Activated naive CD4-positive, alpha-beta T cell treated with anti-CD3 and anti-CD28 coated beads for 36 hours (primary cell): ENCODE data around the gene CLTCL1. TPM values are rescaled to one million over a fixed set of nuclear protein-coding genes. Genes with fewer than 3 reads are reported as not detected.
"Not testable (repeated sequence)": the region's sequence is repeated elsewhere in the genome, so short reads cannot be mapped to it uniquely, and the experiment has no call there.

Source experiments
- CTCF ChIA-PET: fragments of 350-600 bp; sonication (Branson Sonifier 250); formaldehyde crosslinking; loops from one replicate; lab custom pipeline; 2021; ENCODE audit warnings: antibody characterized with exemption; lab: Charles Lee
- DNase-seq: peaks from one replicate; pipeline ENCODE4 v3.0.0-alpha.2; 2020
- H3K27ac Mint-ChIP-seq: one replicate; pipeline ENCODE4 v1.8.0; 2021; ENCODE audit warnings: mild to moderate bottlenecking, mixed read lengths
- H3K27me3 Mint-ChIP-seq: one replicate; pipeline ENCODE4 v1.8.0; 2021; ENCODE audit warnings: low read depth, mixed read lengths
- H3K36me3 Mint-ChIP-seq: one replicate; pipeline ENCODE4 v1.8.0; 2021; ENCODE audit warnings: low read depth, mixed read lengths
- H3K4me1 Mint-ChIP-seq: one replicate; pipeline ENCODE4 v1.8.0; 2021; ENCODE audit warnings: low read depth, mixed read lengths
- H3K4me3 Mint-ChIP-seq: one replicate; pipeline ENCODE4 v1.8.0; 2021; ENCODE audit warnings: mild to moderate bottlenecking, moderate library complexity, mixed read lengths
- H3K9me3 Mint-ChIP-seq: one replicate; pipeline ENCODE4 v1.8.0; 2021; ENCODE audit warnings: mixed read lengths
- intact Hi-C: fragments of 100-400 bp; cut with micrococcal nuclease; formaldehyde crosslinking; loops from one replicate; pipeline ENCODE4 v1.15.1; 2023
- total RNA-seq, 2 experiments: library from RNA; stranded (reverse); gene quantifications; one replicate each; pipeline ENCODE4 v1.2.3, GENCODE V29; 2021

Gene CLTCL1
- total RNA-seq, 2 experiments from 2014 or later = 0.57 to 1.0 TPM

DNA sequence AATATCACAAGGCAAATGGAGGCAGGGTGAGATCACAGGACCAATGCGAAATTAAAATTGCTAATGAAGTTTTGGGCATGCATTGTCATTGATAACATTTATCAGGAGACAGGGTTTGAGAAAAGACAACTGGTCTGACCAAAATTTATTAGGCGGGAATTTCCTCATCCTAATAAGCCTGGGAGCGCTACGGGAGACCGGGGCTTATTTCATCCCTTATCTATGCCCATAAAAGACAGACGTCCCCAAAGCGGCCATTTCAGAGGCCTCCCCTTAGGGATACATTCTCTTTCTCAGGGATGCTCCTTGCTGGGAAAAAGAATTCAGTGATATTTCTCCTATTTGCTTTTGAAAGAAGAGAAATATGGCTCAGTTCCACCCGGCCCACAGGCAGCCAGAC is 28.6 kb upstream of the CLTCL1 start:
- H3K27ac Mint-ChIP-seq, intact Hi-C loops, H3K4me1 Mint-ChIP-seq, DNase-seq, H3K27me3 Mint-ChIP-seq, H3K4me3 Mint-ChIP-seq, H3K36me3 Mint-ChIP-seq, CTCF ChIA-PET: not testable (repeated sequence)
- peaks cover 22% of the 10 kb centered on the region for H3K9me3 Mint-ChIP-seq

DNA sequence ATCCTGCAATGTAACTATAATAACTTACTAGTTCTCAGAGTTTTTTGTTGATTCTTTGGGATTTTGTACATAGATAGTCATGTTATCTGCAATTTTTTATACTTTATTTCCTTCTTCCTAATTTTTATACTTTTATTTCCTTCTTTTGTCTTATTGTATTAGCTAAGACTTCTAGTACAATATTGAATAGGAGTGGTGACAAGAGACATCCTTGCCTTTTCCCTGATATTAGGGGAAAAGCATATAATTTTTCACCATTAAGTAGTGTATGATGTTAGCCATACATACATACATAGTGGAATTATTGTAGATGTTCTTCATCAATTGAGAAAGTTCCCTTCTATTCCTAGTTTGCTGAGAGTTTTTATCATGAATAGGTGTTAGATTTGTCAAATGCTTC is 27.8 kb upstream of the CLTCL1 start:
- CTCF ChIA-PET = no interaction called here
- Mint-ChIP-seq H3K27ac (no peak overlapping the region), H3K9me3 (peaks cover 23% of the 10 kb centered on the region), H3K4me3 (no peak overlapping the region), H3K27me3 (no peaks in the 10 kb centered on the region), H3K4me1 (no peaks in the 10 kb centered on the region), H3K36me3 (peaks cover 1% of the 10 kb centered on the region)
- intact Hi-C loops = no loop called here
- DNase-seq = no peak

DNA sequence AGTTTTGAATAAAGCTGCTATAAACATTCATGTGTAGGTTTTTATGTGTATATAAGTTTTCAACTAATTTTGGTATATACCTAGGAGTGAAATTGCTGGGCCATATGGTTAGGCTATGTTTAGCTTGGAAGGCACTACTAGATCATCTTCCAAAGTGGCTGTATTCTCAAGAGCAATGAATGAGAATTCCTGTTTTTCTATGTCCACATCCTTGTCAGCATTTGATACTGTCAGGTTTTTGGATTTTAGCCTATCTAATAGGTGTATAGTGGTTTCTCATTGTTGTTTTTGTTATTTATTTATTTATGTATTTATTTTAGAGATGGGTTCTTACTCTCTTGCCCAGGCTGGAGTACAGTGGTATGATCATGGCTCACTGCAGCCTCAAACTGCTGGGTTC is 26.3 kb upstream of the CLTCL1 start:
- Mint-ChIP-seq H3K27me3 (no peaks in the 10 kb centered on the region), H3K27ac (no peak overlapping the region), H3K36me3 (peaks cover 1% of the 10 kb centered on the region), H3K9me3 (peaks cover 26% of the 10 kb centered on the region), H3K4me3 (no peak overlapping the region), H3K4me1 (no peaks in the 10 kb centered on the region)
- CTCF ChIA-PET = no interaction called here
- DNase-seq = no peak
- intact Hi-C loops = no loop called here

DNA sequence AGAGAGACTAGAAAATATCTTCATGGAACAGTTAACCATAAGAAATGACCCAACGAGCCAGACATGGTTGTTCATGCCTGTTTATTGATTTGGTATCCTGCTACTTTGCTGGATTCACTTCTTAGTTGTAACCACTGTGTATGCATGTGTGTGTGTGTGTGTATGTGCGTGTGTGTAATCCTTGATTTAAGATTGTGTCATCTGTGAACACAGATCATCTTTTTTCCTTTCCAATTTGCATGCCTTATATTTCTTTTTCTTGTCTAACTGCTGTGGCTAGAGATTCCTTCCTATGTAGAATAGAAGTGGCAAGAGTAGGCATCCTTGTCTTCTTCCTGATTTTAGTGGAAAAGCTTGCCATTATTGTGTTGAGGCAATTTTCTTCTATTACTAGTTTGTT is 16.4 kb upstream of the CLTCL1 start:
- DNase-seq = no peak
- Mint-ChIP-seq H3K27me3 (no peaks in the 10 kb centered on the region), H3K4me1 (no peaks in the 10 kb centered on the region), H3K27ac (no peak overlapping the region), H3K9me3 (peaks cover 2% of the 10 kb centered on the region), H3K4me3 (no peak overlapping the region), H3K36me3 (no peaks in the 10 kb centered on the region)
- intact Hi-C loops = no loop called here
- CTCF ChIA-PET = interaction anchor here (0.7 kb wide), 1 partner anchor 92 kb away, joined by 4 read pairs; no protein-coding TSS in a partner anchor

DNA sequence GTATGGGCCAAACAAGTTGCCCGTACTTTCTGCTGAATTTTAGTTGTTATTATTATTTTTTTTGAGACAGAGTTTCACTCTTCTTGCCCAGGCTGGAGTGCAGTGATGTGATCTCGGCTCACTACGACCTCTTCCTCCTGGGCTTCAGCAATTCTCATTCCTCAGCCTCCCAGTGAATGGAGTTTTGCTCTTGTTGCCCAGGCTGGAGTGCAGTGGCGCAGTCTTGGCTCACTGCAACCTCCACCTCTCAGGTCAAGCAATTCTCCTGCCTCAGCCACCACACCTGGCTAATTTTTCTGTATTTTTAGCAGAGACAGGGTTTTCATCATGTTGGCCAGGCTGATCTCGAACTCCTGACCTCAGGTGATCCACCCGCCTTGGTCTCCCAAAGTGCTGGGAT is 15.0 kb upstream of the CLTCL1 start:
- H3K27me3 Mint-ChIP-seq, H3K27ac Mint-ChIP-seq, H3K4me3 Mint-ChIP-seq, intact Hi-C loops, CTCF ChIA-PET, H3K4me1 Mint-ChIP-seq, H3K36me3 Mint-ChIP-seq, DNase-seq, H3K9me3 Mint-ChIP-seq: not testable (repeated sequence)

DNA sequence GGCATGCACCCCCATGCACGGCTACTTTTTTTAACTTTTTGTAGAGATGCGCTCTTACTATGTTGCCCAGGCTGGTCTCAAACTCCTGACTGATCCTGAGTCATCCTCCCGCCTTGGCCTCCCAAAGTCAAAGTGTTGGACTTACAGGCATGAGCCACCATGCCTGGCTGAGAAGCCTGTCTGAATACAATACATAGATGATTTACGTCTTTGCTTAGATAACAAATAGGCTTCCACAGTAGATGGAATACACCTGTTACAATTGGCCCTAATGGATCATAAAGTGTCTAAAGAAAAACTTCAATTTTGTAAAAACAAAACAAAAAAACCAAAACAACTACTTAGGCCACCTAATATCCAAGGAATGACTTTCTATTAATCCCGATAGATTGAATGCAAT is 13.0 kb upstream of the CLTCL1 start:
- intact Hi-C loops = no loop called here
- Mint-ChIP-seq H3K9me3 (no peaks in the 10 kb centered on the region), H3K27ac (no peak overlapping the region), H3K36me3 (no peaks in the 10 kb centered on the region), H3K27me3 (peaks cover 3% of the 10 kb centered on the region), H3K4me3 (no peak overlapping the region), H3K4me1 (no peaks in the 10 kb centered on the region)
- CTCF ChIA-PET = interaction anchor here (1.1 kb wide), 1 partner anchor 124 kb away, joined by 3 read pairs; no protein-coding TSS in a partner anchor
- no peak for DNase-seq

DNA sequence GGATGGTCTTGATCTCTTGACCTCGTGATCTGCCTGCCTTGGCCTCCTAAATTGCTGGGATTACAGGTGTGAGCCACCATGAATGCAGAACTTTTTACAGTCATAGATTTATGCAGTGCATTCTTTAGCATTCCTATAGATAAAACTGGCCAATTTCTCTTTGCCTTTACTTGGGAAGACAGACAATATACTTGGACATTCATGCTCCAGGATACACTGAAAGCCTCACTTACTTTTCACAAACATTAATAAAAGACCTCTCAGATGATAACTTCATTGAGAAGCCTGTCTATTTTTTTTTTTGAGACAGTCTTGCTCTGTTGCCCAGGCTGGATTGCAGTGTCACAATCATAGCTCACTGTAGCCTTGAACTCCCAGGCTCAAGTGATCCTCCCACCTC is 12.3 kb upstream of the CLTCL1 start:
- intact Hi-C loops = no loop called here
- no peaks in the 10 kb centered on the region for H3K4me1 Mint-ChIP-seq
- no peaks in the 10 kb centered on the region for H3K36me3 Mint-ChIP-seq
- no peaks in the 10 kb centered on the region for H3K9me3 Mint-ChIP-seq
- H3K27ac Mint-ChIP-seq = no peak overlapping the region
- peaks cover 3% of the 10 kb centered on the region for H3K27me3 Mint-ChIP-seq
- no peak for DNase-seq
- CTCF ChIA-PET = interaction anchor here (1.1 kb wide), 1 partner anchor 124 kb away, joined by 3 read pairs; no protein-coding TSS in a partner anchor
- no peak overlapping the region for H3K4me3 Mint-ChIP-seq

DNA sequence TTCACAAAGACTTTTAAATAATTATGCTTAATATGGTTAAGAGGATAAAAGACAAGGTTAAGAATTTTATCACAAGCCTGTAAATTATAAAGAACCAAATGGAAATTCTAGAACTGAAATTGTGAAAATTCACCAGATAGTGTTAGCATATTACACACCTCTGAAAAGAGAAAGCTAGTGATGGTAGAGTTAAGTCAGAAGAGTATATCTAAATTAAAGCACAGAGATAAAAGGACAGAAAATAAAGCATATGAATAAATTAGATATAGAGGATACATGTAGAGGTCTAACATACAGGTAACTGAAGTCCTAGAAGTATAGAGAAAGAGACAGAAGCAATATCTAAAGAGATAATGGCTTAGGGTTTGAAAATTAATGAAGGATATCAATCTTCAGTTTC is 4.2 kb upstream of the CLTCL1 start:
- intact Hi-C loops = no loop called here
- H3K27ac Mint-ChIP-seq = no peak overlapping the region
- no peak overlapping the region for H3K4me3 Mint-ChIP-seq
- no peaks in the 10 kb centered on the region for H3K36me3 Mint-ChIP-seq
- H3K27me3 Mint-ChIP-seq = peaks cover 1% of the 10 kb centered on the region
- no peak for DNase-seq
- CTCF ChIA-PET = no interaction called here
- no peaks in the 10 kb centered on the region for H3K9me3 Mint-ChIP-seq
- H3K4me1 Mint-ChIP-seq = peaks cover 8% of the 10 kb centered on the region

DNA sequence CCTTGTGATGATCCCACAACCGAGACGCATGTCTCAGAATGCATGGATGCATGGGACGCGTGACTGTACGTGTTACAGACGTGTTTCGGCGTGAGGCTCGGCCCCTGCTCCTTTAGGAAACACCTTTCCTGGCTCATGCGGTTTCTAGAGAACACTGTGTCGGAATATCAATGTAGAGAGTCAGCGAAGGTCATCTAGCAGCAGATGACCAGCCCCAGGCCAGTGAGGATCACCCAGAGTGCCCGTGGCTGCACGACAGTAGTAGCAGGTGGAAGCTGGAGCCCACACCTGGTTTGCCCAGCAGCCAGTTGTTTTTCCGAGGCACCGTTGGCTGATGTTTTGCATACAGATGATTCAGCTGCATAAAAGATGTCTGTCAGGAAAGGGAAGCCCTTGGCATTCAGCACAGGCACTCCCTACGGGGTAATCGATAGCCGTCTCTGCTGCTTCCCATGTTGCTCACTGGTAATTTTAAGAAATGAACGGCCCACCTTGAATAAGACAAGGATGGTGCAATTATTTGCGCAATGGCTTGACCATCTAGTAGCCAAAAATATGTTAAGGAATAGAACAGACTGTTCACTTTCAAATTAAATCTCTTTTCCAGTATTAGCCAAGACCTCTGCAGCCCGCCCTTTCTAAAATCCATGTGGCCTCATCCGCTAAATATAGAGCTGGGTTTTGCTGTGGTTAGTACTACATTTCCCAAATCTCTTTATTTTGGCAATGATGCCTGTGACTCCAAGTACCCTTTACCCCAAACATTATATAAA is 1.1 kb upstream of the CLTCL1 start:
- Mint-ChIP-seq H3K9me3 (no peaks in the 10 kb centered on the region), H3K4me1 (peaks cover 13% of the 10 kb centered on the region), H3K27me3 (peaks cover 15% of the 10 kb centered on the region), H3K36me3 (no peaks in the 10 kb centered on the region), H3K27ac (peak overlapping the region; percentile 73), H3K4me3 (peak overlapping the region; percentile 87)
- DNase-seq = peak; percentile 20
- intact Hi-C loops = loop anchor here (1.0 to 5.0 kb wide), 4 partner anchors 113 to 185 kb away; partner anchors contain the start of genes DGCR2, HIRA and MRPL40
- CTCF ChIA-PET = interaction anchor here (1.1 kb wide), 1 partner anchor 75 kb away, joined by 3 read pairs; no protein-coding TSS in a partner anchor

DNA sequence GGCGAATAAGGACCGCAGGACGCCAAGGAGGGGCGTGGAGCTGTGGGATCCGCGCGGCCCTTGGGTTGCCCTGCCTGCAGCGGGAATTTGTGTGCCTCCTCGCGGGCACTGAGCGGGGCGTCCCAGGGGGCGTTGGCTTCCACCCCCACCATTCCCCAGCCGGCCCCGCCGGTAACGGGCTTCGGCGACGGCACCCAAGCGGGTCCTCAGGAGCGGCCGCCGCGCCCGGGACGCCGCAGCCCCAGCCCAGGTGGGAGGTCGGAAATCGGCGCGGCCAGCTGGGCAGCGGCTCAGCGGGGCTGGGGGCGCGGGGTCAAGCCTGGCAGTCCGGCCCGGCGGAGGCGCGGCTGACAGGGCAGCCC is 320 bp downstream of the CLTCL1 start:
- H3K27ac Mint-ChIP-seq = no peak overlapping the region
- CTCF ChIA-PET = no interaction called here

DNA sequence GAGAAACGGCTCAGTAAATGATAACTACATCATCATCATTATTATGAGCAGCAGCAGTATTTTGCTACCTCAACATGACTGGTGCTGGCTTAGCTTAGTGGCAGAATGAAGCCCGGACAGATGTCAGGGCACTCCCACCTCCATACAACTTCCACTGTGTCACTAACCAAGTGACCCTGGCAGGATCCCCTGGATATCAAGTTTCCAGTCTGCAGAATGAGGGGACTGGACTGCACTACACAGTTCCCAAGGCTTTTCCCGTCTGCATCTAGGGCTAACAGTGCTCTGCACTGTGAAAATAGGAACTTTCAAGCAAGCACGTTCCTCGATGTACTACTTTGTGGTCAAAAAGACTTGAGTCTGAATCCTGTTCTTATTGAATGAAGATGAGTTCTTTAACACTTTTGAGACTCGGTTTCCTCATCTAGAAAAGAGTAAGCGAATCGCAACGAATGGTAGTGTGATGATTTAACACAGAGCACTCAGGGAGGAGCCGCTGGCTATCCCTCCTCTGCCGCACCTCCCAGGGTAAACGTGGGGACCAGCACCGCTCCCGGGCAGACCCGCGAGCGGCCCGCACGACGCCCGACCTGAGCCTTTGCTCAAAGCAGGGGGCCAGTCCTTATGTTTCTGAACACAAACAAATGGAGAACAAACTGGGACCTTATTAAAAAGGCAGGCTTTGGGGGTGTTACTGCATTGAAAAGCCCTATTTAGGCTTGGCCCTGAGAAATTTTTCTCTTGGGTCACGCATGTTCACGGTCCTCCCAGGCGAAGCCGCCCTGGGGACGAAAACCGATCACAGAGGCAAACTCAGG is 910 bp downstream of the CLTCL1 start:
- CTCF ChIA-PET = interaction anchor here (0.6 kb wide), 1 partner anchor 1531 kb away, joined by 4 read pairs; no protein-coding TSS in a partner anchor
- Mint-ChIP-seq H3K27ac (no peak overlapping the region), H3K4me3 (peak overlapping the region; percentile 71), H3K27me3 (peaks cover 15% of the 10 kb centered on the region), H3K9me3 (no peaks in the 10 kb centered on the region), H3K36me3 (no peaks in the 10 kb centered on the region), H3K4me1 (peaks cover 13% of the 10 kb centered on the region)
- peak; percentile 5 for DNase-seq
- intact Hi-C loops = loop anchor here (1.0 to 5.0 kb wide), 3 partner anchors 142 to 189 kb away; partner anchors contain the start of genes CDC45, HIRA, MRPL40 and UFD1

More for the DNA sequence above, 320 bp downstream of the CLTCL1 start:
- intact Hi-C loops = loop anchor here (1.0 to 5.0 kb wide), 3 partner anchors 141 to 188 kb away; partner anchors contain the start of genes CDC45, HIRA, MRPL40 and UFD1
- no peaks in the 10 kb centered on the region for H3K36me3 Mint-ChIP-seq
- no peaks in the 10 kb centered on the region for H3K9me3 Mint-ChIP-seq
- H3K27me3 Mint-ChIP-seq = peaks cover 15% of the 10 kb centered on the region
- H3K4me1 Mint-ChIP-seq = peaks cover 13% of the 10 kb centered on the region
- peak; percentile 26 for DNase-seq
- peak overlapping the region; percentile 71 for H3K4me3 Mint-ChIP-seq

DNA sequence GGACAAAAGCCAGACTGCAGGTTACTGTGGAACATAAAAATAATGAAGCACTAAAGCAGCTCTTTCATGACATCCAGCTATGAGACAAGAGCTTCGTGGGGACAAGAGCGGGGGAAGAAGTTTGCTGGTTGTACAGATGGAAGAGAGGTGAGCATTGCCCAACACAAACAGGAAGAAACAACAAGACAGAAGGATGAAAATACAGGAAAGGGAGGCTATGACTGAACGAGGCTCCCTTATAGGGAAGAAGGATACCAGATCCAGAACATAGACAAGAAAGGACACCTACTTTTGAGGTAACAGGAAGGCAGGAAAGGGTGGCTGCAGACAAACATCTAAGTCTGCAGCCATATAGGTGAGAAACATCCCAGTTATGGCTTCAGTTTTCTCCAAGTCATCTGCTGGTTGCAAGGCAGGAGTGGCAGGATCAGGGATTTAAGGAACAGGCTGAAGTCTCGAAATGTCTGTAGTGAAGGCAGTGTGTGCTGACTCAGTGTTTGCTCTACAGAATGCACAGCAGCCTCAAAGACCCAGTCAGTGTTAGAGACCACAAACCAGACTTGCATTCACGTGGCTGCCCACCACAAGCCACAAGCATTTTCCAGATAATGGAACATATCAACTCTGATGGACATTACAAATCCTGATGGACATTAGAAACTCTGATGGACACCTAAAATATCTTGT is 1.9 kb downstream of the CLTCL1 start:
- intact Hi-C loops = loop anchor here (5.0 kb wide), 2 partner anchors 143 to 182 kb away; partner anchors contain the start of genes HIRA and MRPL40
- Mint-ChIP-seq H3K27me3 (peaks cover 15% of the 10 kb centered on the region), H3K9me3 (no peaks in the 10 kb centered on the region)

More for the DNA sequence above, 1.9 kb downstream of the CLTCL1 start:
- H3K4me1 Mint-ChIP-seq = peaks cover 13% of the 10 kb centered on the region
- peak; percentile 8 for DNase-seq
- H3K4me3 Mint-ChIP-seq = no peak overlapping the region
- H3K27ac Mint-ChIP-seq = no peak overlapping the region
- CTCF ChIA-PET = interaction anchor here (1.0 kb wide), 1 partner anchor 340 kb away, joined by 3 read pairs; no protein-coding TSS in a partner anchor
- H3K36me3 Mint-ChIP-seq = no peaks in the 10 kb centered on the region
